Measurements from ENCODE around the gene MED27. TPM values are rescaled to one million over a fixed set of nuclear protein-coding genes. Genes with fewer than 3 reads are reported as not detected.

The MED27 gene
- total RNA-seq, 4 donors from 2014 or later, result 8.2 to 18.9 (median 11.8) TPM

GRCh38 chr9:131915181-131915580 lies 164.5 kb downstream of the MED27 start:
- no peak overlapping the region for H3K27ac ChIP-seq
- H3K27me3 ChIP-seq, result no peaks in the 10 kb centered on the region
- no peak overlapping the region for H3K4me3 ChIP-seq
- DNase-seq (ENCODE audit: low spot score in 2 of 2), result no peak
- no peaks in the 10 kb centered on the region for H3K36me3 ChIP-seq
- H3K4me1 ChIP-seq, result no peaks in the 10 kb centered on the region
- WGBS, 2 donors, result 90 to 92% methylated on average over 2 of the region's 2 CpGs
- no peak for TF ChIP-seq CTCF (IDR thresholded peaks at IDR 0.05)
- TF ChIP-seq EP300 (IDR thresholded peaks at IDR 0.05), result no peak
- no peak for TF ChIP-seq POLR2A (IDR thresholded peaks at IDR 0.05)
- H3K9me3 ChIP-seq, result no peaks in the 10 kb centered on the region

- TF ChIP-seq POLR2A (IDR thresholded peaks at IDR 0.05) (no peak), CTCF (IDR thresholded peaks at IDR 0.05) (no peak), EP300 (IDR thresholded peaks at IDR 0.05) (no peak)
- no peaks in the 10 kb centered on the region for H3K27me3 ChIP-seq
- no peaks in the 10 kb centered on the region for H3K36me3 ChIP-seq
- no peak for DNase-seq (ENCODE audit: low spot score in 2 of 2)
- H3K9me3 ChIP-seq, result no peaks in the 10 kb centered on the region
- H3K4me3 ChIP-seq, result no peak overlapping the region
- no peaks in the 10 kb centered on the region for H3K4me1 ChIP-seq
- 85 to 91% methylated on average over 3 of the region's 3 CpGs for WGBS, 2 donors
- H3K27ac ChIP-seq, result no peak overlapping the region
Measured at GRCh38 chr9:131912671-131913070, 167.0 kb downstream of the MED27 start.

- WGBS, 2 donors, result 94 to 95% methylated on average over 1 of the region's 1 CpG
- no peak overlapping the region for H3K4me3 ChIP-seq
- no peak for DNase-seq (ENCODE audit: low spot score in 2 of 2)
- no peaks in the 10 kb centered on the region for H3K36me3 ChIP-seq
- no peaks in the 10 kb centered on the region for H3K27me3 ChIP-seq
- no peaks in the 10 kb centered on the region for H3K4me1 ChIP-seq
- H3K9me3 ChIP-seq, result no peaks in the 10 kb centered on the region
- TF ChIP-seq POLR2A (IDR thresholded peaks at IDR 0.05) (no peak), EP300 (IDR thresholded peaks at IDR 0.05) (no peak), CTCF (IDR thresholded peaks at IDR 0.05) (no peak)
- no peak overlapping the region for H3K27ac ChIP-seq
Measured at GRCh38 chr9:131912069-131912468, 167.6 kb downstream of the MED27 start.

- H3K4me1 ChIP-seq, result no peaks in the 10 kb centered on the region
- H3K27me3 ChIP-seq, result no peaks in the 10 kb centered on the region
- no peak overlapping the region for H3K27ac ChIP-seq
- no peaks in the 10 kb centered on the region for H3K9me3 ChIP-seq
- no peak for TF ChIP-seq EP300 (IDR thresholded peaks at IDR 0.05)
- no peak for TF ChIP-seq POLR2A (IDR thresholded peaks at IDR 0.05)
- TF ChIP-seq CTCF (IDR thresholded peaks at IDR 0.05), result no peak
- WGBS, 2 donors, result 62 to 72% methylated on average over 7 of the region's 7 CpGs
- DNase-seq (ENCODE audit: low spot score in 2 of 2), result no peak
- H3K36me3 ChIP-seq, result no peaks in the 10 kb centered on the region
- H3K4me3 ChIP-seq, result no peak overlapping the region
Measured at GRCh38 chr9:131910572-131910971, 169.1 kb downstream of the MED27 start.

- H3K27me3 ChIP-seq, result no peaks in the 10 kb centered on the region
- no peak for TF ChIP-seq POLR2A (IDR thresholded peaks at IDR 0.05)
- no peak for TF ChIP-seq CTCF (IDR thresholded peaks at IDR 0.05)
- TF ChIP-seq EP300 (IDR thresholded peaks at IDR 0.05), result no peak
- no peak for DNase-seq (ENCODE audit: low spot score in 2 of 2)
- H3K4me1 ChIP-seq, result no peaks in the 10 kb centered on the region
- 93 to 94% methylated on average over 3 of the region's 3 CpGs for WGBS, 2 donors
- H3K9me3 ChIP-seq, result no peaks in the 10 kb centered on the region
- H3K4me3 ChIP-seq, result no peak overlapping the region
- H3K27ac ChIP-seq, result no peak overlapping the region
- no peaks in the 10 kb centered on the region for H3K36me3 ChIP-seq
Measured at GRCh38 chr9:131905144-131905543, 174.5 kb downstream of the MED27 start.
